Neural cell (in vitro differentiated cells): Measurements from ENCODE around the gene NIP7.

Experiments
- EP300 ChIP-seq: fragments of 450-650 bp; conservative IDR thresholded peaks from 2 replicates; pipeline ENCODE4 v1.6.1; 2014; ENCODE audit warnings: antibody characterized with exemption, mild to moderate bottlenecking, moderate library complexity; ENCODE audit not compliant: poor library complexity, severe bottlenecking
- EZH2 ChIP-seq: fragments of 200-600, 300-800 bp; shearing (Covaris generic), sonication (generic); IDR thresholded peaks from 2 replicates; pipeline ENCODE4 v1.6.1; 2014; ENCODE audit warnings: antibody characterized with exemption, low read length, borderline replicate concordance, mild to moderate bottlenecking; ENCODE audit not compliant: insufficient read depth, poor library complexity, severe bottlenecking
- MXI1 ChIP-seq: fragments of 450-650 bp; conservative IDR thresholded peaks from 2 replicates; pipeline ENCODE4 v1.6.1; 2014; ENCODE audit warnings: antibody characterized with exemption, mild to moderate bottlenecking; ENCODE audit not compliant: poor library complexity, severe bottlenecking
- POLR2AphosphoS5 ChIP-seq: IDR thresholded peaks from 2 replicates; pipeline ENCODE4 v1.6.1; 2012
- RAD21 ChIP-seq: fragments of 450-650 bp; conservative IDR thresholded peaks from 2 replicates; pipeline ENCODE4 v1.6.1; 2014; ENCODE audit warnings: antibody characterized with exemption, mild to moderate bottlenecking, moderate library complexity
- TF ChIP-seq, protein P1 (sequence below): fragments of 450-650 bp; IDR thresholded peaks from 2 replicates; pipeline ENCODE4 v1.5.1; 2014; ENCODE audit warnings: antibody characterized with exemption, mild to moderate bottlenecking, moderate library complexity; ENCODE audit not compliant: poor library complexity, severe bottlenecking

GRCh38 chr16:69349536-69349935 lies 10.0 kb downstream of the NIP7 start:
- TF ChIP-seq, protein P1, sequence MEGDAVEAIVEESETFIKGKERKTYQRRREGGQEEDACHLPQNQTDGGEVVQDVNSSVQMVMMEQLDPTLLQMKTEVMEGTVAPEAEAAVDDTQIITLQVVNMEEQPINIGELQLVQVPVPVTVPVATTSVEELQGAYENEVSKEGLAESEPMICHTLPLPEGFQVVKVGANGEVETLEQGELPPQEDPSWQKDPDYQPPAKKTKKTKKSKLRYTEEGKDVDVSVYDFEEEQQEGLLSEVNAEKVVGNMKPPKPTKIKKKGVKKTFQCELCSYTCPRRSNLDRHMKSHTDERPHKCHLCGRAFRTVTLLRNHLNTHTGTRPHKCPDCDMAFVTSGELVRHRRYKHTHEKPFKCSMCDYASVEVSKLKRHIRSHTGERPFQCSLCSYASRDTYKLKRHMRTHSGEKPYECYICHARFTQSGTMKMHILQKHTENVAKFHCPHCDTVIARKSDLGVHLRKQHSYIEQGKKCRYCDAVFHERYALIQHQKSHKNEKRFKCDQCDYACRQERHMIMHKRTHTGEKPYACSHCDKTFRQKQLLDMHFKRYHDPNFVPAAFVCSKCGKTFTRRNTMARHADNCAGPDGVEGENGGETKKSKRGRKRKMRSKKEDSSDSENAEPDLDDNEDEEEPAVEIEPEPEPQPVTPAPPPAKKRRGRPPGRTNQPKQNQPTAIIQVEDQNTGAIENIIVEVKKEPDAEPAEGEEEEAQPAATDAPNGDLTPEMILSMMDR, result no peak
- TF ChIP-seq POLR2AphosphoS5, result no peak
- TF ChIP-seq EZH2, result no peak
- TF ChIP-seq EP300, result no peak
- no peak for TF ChIP-seq MXI1
- no peak for TF ChIP-seq RAD21
